ENCODE data around the gene BAZ2B. TPM values are rescaled to one million over a fixed set of nuclear protein-coding genes. Genes with fewer than 3 reads are reported as not detected.

The BAZ2B gene
- total RNA-seq, 1 experiment from 2014 or later, result 34.9 TPM

- Histone ChIP-seq H3K9me2 (ENCODE audit: insufficient read depth) (no peaks in the 10 kb centered on the region), H3K9me3 (ENCODE audit: insufficient read depth, low read depth) (no peaks in the 10 kb centered on the region), H2AFZ (no peak overlapping the region), H3K4me2 (no peak overlapping the region), H3K36me3 (ENCODE audit: low read depth) (no peaks in the 10 kb centered on the region), H3F3A (ENCODE audit: insufficient read depth, low read depth) (no peaks in the 10 kb centered on the region), H3K79me2 (ENCODE audit: low read depth) (no peaks in the 10 kb centered on the region), H3K27ac (no peak overlapping the region), H4K20me1 (ENCODE audit: insufficient read depth) (no peaks in the 10 kb centered on the region), H3K4me3 (no peak overlapping the region), H3K4me1 (replicated peaks; ENCODE audit: insufficient read depth) (no peaks in the 10 kb centered on the region), H3K27me3 (ENCODE audit: insufficient read depth, low read depth) (no peaks in the 10 kb centered on the region)
- POLR2A ChIA-PET (ENCODE audit: unreplicated experiment), result no interaction called here
- intact Hi-C loops (cut with micrococcal nuclease; ENCODE audit: unreplicated experiment), result no loop called here
- CTCF ChIA-PET, result no interaction called here
- no peak for DNase-seq
- no TSS peak for BruUV-seq (replicated peaks)
- no peak for TF ChIP-seq EZH2 (IDR thresholded peaks at IDR 0.05; ENCODE audit: low read depth)
- TF ChIP-seq CTCF (conservative IDR thresholded peaks at IDR 0.05), result no peak
These were observed 54.6 kb downstream of the BAZ2B start for GRCh38 chr2:159561786-159562185.

GRCh38 chr2:159561242-159561641 lies 55.1 kb downstream of the BAZ2B start:
- H4K20me1 ChIP-seq (ENCODE audit: insufficient read depth), result no peaks in the 10 kb centered on the region
- BruUV-seq (replicated peaks), result no TSS peak
- no peaks in the 10 kb centered on the region for H3K36me3 ChIP-seq (ENCODE audit: low read depth)
- no peak overlapping the region for H2AFZ ChIP-seq
- no peaks in the 10 kb centered on the region for H3K9me2 ChIP-seq (ENCODE audit: insufficient read depth)
- DNase-seq, result no peak
- no peak overlapping the region for H3K4me3 ChIP-seq
- no peaks in the 10 kb centered on the region for H3K27me3 ChIP-seq (ENCODE audit: insufficient read depth, low read depth)
- no peaks in the 10 kb centered on the region for H3K79me2 ChIP-seq (ENCODE audit: low read depth)
- H3K27ac ChIP-seq, result no peak overlapping the region
- ChIA-PET CTCF (no interaction called here), POLR2A (ENCODE audit: unreplicated experiment) (no interaction called here)
- H3K4me1 ChIP-seq (replicated peaks; ENCODE audit: insufficient read depth), result no peaks in the 10 kb centered on the region
- H3K9me3 ChIP-seq (ENCODE audit: insufficient read depth, low read depth), result no peaks in the 10 kb centered on the region
- H3K4me2 ChIP-seq, result no peak overlapping the region
- TF ChIP-seq CTCF (conservative IDR thresholded peaks at IDR 0.05) (no peak), EZH2 (IDR thresholded peaks at IDR 0.05; ENCODE audit: low read depth) (no peak)
- no peaks in the 10 kb centered on the region for H3F3A ChIP-seq (ENCODE audit: insufficient read depth, low read depth)
- intact Hi-C loops (cut with micrococcal nuclease; ENCODE audit: unreplicated experiment), result no loop called here

- Histone ChIP-seq H3F3A (ENCODE audit: insufficient read depth, low read depth) (no peaks in the 10 kb centered on the region), H2AFZ (no peak overlapping the region), H3K9me3 (ENCODE audit: insufficient read depth, low read depth) (no peaks in the 10 kb centered on the region), H3K27me3 (ENCODE audit: insufficient read depth, low read depth) (no peaks in the 10 kb centered on the region), H3K27ac (no peak overlapping the region), H3K36me3 (ENCODE audit: low read depth) (no peaks in the 10 kb centered on the region), H3K9me2 (ENCODE audit: insufficient read depth) (no peaks in the 10 kb centered on the region), H3K79me2 (ENCODE audit: low read depth) (no peaks in the 10 kb centered on the region), H3K4me3 (no peak overlapping the region), H3K4me1 (replicated peaks; ENCODE audit: insufficient read depth) (no peaks in the 10 kb centered on the region), H4K20me1 (ENCODE audit: insufficient read depth) (no peaks in the 10 kb centered on the region), H3K4me2 (no peak overlapping the region)
- intact Hi-C loops (cut with micrococcal nuclease; ENCODE audit: unreplicated experiment), result no loop called here
- TF ChIP-seq CTCF (conservative IDR thresholded peaks at IDR 0.05) (no peak), EZH2 (IDR thresholded peaks at IDR 0.05; ENCODE audit: low read depth) (no peak)
- POLR2A ChIA-PET (ENCODE audit: unreplicated experiment), result no interaction called here
- CTCF ChIA-PET, result no interaction called here
- no TSS peak for BruUV-seq (replicated peaks)
- DNase-seq, result no peak
These were observed 57.3 kb downstream of the BAZ2B start for GRCh38 chr2:159559034-159559433.

Data from PC-9 (cell line).